HG02840 (cell line): Measurements from ENCODE around the gene CTNNA2.

Experiments
- ATAC-seq: cut with Tn5 transposase; IDR thresholded peaks from one replicate; pipeline ENCODE4 v1.9.1; 2021; ENCODE audit warnings: mild to moderate bottlenecking, moderate library complexity, moderate number of reproducible peaks; ENCODE audit not compliant: unreplicated experiment, low FRiP score

Gene CTNNA2

GRCh38 chr2:79909521-79909920, 396.7 kb downstream of the CTNNA2 start:
- no peak for ATAC-seq

DNA sequence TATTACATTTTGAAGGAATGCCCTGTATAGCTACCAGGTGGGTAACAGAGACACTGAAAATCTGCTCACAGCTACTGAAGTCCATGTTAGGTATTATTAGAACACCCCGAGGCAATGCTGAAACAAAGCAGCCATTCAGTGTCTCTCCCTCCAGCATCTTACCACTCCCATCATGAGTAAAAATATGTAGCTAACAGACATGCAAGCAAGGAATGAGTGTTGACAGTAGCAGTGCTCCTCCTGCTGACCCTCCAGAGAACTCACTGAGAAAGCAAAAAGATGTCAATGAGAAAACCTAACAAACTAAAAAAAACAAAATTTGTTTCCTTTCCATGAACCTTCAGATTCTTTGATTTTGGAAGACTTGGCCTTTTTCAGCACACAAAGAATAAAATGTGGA, 397.8 kb downstream of the CTNNA2 start:
- no peak for ATAC-seq

- no peak for ATAC-seq
These were observed 402.6 kb downstream of the CTNNA2 start for GRCh38 chr2:79915455-79915854.

DNA sequence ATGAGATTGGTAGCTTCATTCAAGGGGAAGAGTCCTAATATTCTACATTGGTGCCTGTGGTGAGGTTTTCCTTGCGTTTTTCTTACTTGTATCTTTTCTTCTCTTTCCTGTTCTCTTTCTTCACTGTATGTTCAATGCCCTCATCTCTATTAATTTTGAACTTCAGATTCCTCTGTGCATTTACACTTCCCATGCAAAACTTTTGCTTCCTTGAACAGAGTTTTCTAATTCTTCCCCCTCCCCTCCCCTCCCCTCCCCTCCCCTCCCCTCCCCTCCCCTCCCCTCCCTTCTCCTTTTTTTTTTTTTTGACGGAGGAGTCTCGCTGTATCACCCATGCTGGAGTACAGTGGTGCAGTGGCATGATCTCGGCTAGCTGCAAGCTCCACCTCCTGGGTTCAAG, 403.4 kb downstream of the CTNNA2 start:
- no peak for ATAC-seq

DNA sequence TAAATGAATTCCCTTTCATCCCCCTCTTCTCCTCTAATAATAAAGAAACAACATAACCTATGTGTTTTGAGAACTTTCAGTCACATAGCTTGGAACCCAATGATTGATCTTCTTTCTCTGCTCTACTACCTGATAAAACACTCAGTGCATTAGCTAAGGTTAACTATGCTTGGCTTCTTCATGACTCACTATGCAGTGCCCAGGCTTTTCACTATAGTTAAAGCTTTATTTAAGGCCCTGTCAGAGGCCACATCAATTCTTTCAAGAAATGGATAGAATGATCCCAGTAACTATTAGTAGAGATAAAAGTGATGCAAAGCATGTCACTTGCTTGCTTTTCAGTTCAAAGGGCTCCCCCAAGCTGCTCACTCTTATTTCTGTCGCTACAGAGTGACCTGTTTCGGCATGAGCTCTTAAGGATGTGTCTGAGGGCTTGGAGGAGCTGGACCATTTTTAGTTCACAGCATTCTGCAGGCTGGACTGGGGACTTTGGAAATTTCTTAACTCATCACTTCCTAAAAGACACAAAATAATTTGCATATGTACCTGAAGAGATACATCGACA, 407.7 kb downstream of the CTNNA2 start:
- no peak for ATAC-seq

DNA sequence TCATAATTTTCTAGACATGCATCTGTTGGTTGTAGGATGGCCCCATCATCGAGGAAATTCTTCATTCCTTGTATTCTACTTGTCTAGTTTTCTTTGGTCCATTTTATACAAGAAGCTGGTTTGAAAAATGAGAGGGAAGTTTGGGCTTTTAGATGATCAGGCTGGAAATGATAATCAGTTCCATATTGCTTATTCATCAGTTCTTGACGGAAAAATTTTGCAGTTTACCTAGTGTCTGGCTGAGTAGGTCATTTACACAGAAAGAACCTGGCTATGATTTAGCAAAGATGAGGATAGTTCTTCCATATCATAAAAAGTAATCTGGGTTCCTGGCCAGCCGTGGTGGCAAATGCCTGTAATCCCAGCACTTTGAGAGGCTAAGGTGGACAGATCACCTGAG, 416.8 kb downstream of the CTNNA2 start:
- no peak for ATAC-seq

GRCh38 chr2:79935046-79935732, 422.3 kb downstream of the CTNNA2 start:
- no peak for ATAC-seq

- ATAC-seq = no peak
These were observed 423.2 kb downstream of the CTNNA2 start for GRCh38 chr2:79935771-79936657.

DNA sequence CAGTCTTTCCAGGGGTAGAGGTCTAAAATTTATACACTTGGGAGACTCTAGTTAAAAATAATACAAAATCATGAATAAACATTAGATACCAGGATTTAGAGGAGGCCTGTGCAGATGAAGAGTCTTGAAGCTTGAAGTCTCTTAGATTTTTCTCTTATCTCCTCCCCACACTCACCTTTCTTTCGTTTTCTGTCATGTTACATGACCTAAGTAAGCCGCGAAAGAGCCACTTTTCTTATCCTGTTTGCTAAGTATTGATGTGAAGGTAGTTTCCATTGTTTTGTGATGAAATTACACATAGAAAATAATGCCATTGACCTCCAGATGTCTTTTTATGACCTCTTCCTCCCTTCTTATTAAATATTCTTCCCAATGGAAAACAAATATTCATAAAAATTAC, 423.9 kb downstream of the CTNNA2 start:
- ATAC-seq = no peak

- ATAC-seq = no peak
These were observed 425.8 kb downstream of the CTNNA2 start for GRCh38 chr2:79938648-79939047.

DNA sequence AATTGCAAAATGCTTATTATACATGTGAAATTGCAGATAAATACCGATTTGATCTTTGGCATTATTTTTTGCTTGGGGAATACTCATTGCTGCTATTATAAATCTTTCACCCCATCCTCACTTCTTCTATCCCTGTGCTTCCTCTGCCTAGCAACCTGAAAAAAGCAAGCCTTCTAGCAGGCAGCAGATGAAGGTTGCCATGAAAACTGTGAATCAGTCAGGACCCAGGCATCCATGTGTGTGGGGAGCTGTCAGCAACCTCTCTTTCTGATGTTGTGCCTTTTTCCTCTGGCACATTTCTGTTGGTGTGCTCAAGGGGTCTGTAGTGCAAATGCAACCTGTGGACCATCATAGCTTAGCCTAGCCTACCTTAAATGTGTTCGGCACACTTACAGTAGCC, 427.5 kb downstream of the CTNNA2 start:
- ATAC-seq = no peak

- no peak for ATAC-seq
These were observed 428.3 kb downstream of the CTNNA2 start for GRCh38 chr2:79941179-79941578.

DNA sequence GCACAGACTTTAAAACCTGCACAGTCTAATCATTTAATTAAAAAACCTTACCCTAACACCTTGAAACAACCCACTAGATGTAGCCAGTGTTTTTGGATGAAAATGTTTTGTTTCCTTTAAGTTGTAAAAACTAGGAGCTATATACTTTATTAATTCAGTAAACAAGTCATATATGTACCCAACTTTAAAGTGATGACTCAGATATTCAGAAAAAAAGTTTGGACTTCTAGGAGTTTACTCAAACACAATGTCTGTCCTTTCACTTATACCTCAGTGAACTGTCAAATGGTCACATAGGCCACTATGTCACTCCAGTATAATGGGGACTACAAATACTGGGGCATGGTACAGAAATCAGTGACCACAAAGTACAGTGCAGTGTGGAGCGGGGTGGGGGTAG, 431.4 kb downstream of the CTNNA2 start:
- ATAC-seq = no peak

DNA sequence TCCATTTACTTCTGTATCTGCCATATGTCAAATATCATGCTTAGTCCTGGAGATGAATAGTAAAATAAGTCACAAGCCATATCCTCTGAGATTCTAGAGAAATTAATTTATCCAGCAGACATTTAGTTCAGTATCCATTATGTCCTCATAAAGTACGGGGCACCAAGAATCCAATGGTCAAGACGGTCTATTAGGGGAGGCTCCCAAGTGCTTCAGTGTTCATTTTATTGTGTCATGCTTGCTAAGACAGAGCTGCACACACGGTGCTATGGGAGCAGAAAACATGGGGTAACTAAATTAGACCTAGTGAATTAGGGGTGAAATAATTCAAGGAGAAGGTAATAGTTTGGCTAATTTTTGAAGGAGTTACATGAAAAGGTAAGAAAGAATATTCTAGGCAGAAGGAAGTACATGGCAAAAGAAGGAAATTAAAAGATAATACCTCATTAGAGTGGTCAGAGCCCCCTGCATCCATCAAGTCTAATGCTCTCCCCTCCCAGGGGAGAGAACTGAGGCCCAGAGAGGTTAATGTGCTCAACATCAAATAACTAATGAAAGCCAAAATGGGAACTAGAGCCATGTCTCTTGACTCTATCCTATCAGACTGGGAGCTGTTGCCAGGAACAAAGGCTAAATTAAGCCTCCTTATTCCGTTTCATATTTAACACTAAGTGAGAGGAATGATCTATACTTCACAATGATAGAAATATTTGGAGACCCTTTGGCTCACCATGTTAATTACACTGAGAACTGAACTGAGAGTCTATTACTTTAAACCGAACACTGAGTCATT, 433.0 kb downstream of the CTNNA2 start:
- no peak for ATAC-seq

- ATAC-seq = no peak
These were observed 434.9 kb downstream of the CTNNA2 start for GRCh38 chr2:79947751-79948150.

DNA sequence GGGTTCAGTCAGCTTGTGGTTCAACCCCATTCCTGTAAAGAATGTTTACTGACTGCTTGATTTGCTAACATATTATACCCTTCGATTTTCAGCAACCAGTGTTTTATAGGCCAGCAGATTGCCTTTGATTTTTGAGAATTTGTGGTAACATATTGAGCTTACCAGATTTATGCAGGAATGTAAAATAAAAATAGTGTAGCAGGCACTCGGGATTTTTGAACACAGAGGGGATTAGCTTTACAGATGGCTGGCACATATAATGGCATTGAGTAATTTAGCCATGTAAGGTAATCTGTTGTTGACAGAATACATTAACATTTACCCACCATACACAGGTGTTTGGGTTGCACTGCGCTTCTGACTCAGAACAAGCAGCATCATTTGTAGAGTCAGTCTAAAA, 437.7 kb downstream of the CTNNA2 start:
- no peak for ATAC-seq

DNA sequence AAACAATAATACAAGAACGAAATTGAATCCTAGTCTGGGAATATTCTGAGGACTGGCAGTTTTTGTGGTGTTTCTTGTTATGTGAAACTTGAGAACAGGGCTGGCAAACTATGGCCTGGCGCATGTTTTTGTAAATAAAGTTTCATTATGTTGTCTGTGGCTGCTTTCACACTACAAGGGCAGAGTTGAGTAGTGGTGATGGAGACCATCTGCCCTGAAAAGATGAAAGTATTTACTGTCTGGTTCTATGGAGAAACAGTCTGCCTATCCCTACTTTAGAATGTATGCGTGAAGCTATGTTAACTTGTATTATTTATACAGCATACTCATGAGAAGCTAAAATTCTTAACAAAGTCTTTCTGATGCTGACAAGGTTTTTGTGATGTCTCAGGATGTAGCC, 439.8 kb downstream of the CTNNA2 start:
- ATAC-seq = no peak

GRCh38 chr2:79960035-79960434, 447.2 kb downstream of the CTNNA2 start:
- no peak for ATAC-seq

GRCh38 chr2:79960519-79960918, 447.7 kb downstream of the CTNNA2 start:
- no peak for ATAC-seq

DNA sequence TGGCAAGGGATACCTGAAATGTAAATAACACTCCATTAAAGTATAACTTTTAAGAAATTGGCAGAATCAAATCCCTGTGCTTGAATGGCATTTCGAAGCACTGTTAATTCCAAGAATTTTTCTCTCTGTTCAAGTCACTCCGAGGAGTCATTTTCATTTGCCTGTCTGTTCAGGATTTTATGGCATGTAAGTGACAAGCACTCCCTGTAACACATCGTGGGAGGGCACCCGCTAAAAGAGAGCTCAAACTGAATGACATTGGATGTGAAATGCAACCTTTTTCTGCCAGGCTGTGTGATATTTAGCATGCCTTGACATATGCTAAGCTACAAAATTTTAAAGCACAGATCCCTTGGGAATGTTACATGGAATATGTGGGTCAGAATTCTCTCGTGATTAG, 452.1 kb downstream of the CTNNA2 start:
- no peak for ATAC-seq

DNA sequence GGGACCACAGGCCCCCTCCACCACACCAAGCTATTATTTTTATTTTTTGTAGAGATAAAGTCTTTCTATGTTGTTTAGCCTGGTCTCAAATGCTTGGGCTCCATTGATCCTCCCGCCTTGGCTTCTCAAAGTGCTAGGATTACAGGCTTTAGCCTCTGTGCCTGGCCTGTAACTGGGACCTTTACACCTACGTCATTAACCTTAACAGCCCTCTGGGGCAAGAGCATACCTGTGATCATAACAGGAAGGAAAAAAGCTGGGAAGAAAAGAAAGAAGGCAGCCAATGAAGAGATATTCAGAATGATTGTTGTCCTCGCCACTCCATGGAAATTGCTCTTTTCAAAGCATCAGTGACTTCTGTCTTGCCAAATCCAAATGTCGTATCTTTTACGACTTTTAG, 453.5 kb downstream of the CTNNA2 start:
- no peak for ATAC-seq
